Activated T-helper 9 cell treated with anti-CD3 and anti-CD28 coated beads, Interleukin-2, amount 50 U/mL, for 16 hours (primary cell): ENCODE measurements around the gene ADI1.
"Not testable (repeated sequence)": the region's sequence is repeated elsewhere in the genome, so short reads cannot be mapped to it uniquely, and the experiment has no call there.

Source experiments
- DNase-seq: peaks from one replicate; pipeline ENCODE4 v3.0.0-alpha.2; 2020; ENCODE audit warnings: low read depth

ADI1 gene

GRCh38 chr2:3493615-3494007 is 25.7 kb downstream of the ADI1 start:
- no peak for DNase-seq

DNA sequence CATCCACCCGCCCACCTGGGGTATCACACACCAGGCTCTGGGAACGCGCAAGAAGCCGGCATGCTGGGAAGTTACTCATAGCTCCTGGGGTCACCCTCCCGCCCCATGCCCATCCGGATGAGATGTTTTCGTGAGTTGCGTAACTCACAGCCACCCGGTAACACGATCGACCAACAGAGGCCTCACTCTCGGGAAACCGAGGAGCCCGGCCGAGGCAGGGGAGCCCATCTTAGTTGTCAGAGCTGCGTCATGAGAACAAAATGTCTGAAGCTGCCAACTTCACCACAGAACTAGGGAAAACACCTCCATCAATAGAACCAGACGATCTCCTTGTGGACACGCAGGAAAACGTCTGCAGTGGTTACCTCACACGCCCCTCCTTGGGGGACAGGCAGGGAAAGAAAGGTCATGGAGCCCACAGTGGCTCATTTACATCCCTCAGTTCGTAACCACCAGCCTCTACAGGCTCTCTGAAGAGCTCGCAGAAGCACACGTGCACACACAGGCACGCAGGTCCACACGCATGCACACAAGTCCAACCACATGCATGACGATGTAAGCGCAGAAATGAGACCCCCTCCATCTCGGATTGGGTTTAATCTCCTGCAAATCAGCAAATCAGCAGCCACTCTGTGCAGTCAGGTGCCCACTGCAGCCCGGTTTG is 26.2 kb downstream of the ADI1 start:
- no peak for DNase-seq

DNA sequence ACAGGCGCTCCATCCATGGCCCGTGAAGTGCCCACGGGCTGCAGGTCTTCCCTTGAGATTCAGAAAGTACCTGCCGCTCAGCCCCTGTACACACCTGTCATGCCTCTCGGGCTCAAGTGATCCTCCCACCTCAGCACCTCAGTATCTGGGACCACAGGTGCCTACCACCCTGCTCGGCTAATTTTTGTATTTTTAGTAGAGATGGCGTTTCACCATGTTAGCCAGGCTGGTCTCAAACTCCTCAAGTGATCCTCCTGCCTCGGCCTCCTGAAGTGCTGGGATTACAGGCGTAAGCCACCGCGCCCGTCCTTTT is 26.9 kb downstream of the ADI1 start:
- DNase-seq: not testable (repeated sequence)

GRCh38 chr2:3491716-3492474 is 27.4 kb downstream of the ADI1 start:
- no peak for DNase-seq

DNA sequence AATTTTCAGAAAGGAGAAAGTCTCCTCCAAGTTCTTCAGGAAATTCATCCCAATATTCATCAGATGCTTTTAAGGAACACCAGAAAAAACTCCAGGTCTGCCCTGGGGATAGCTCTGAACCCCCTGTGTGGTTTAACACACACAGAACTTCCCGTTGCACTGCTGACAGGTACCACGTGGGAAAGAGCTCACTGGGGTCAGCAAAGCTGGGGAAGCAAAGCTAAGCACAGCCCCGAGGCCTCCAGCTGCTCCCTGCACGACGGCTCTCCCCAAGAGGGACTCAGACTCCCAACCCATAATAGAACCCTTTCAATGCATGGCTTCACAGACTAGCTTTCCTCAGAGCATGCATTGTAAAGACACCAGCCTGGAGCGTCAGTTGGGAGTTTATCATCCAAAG is 28.0 kb downstream of the ADI1 start:
- DNase-seq: no peak

- no peak for DNase-seq
Measured at GRCh38 chr2:3490191-3491170, 28.9 kb downstream of the ADI1 start.

DNA sequence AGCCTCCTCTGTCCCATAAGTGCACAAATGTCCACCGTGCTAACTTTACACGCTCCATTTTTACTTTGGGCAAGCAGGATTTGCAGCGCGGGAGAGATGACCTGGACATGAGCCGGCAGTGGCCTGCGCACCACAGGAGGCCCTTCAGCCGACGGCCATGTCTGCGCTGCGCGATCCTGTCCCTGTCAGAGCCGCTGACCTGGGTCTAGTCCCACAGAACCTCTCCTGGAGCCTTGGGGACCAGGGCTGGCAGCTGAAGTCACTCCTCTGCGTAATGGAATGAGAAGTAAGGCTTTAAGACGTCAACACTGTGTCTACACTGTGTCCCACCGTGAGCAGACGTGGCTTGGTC is 29.6 kb downstream of the ADI1 start:
- DNase-seq: no peak

- DNase-seq: no peak
Measured at GRCh38 chr2:3488855-3489763, 30.2 kb downstream of the ADI1 start.

- no peak for DNase-seq
Measured at GRCh38 chr2:3488061-3488531, 31.2 kb downstream of the ADI1 start.

- no peak for DNase-seq
Measured at GRCh38 chr2:3487432-3487831, 31.9 kb downstream of the ADI1 start.

DNA sequence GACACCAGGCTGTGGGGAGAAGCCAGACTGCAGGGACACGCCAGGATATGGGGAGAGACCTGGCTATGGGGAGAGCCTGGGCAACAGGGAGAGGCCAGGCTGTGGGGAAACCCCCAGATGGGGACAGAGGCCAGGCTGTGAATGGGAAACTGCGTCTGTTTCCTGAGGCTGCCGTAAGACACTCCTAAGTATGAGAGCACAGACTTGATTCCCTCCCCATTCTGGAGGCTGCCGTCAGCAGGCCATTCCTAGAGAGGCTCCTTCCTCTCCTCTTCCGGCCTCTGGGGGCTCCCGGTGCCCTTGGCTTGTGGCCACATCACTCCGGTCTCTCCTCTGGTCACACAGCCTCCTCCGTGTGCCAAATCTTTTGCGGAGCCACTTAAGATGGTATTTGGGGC is 32.3 kb downstream of the ADI1 start:
- no peak for DNase-seq

DNA sequence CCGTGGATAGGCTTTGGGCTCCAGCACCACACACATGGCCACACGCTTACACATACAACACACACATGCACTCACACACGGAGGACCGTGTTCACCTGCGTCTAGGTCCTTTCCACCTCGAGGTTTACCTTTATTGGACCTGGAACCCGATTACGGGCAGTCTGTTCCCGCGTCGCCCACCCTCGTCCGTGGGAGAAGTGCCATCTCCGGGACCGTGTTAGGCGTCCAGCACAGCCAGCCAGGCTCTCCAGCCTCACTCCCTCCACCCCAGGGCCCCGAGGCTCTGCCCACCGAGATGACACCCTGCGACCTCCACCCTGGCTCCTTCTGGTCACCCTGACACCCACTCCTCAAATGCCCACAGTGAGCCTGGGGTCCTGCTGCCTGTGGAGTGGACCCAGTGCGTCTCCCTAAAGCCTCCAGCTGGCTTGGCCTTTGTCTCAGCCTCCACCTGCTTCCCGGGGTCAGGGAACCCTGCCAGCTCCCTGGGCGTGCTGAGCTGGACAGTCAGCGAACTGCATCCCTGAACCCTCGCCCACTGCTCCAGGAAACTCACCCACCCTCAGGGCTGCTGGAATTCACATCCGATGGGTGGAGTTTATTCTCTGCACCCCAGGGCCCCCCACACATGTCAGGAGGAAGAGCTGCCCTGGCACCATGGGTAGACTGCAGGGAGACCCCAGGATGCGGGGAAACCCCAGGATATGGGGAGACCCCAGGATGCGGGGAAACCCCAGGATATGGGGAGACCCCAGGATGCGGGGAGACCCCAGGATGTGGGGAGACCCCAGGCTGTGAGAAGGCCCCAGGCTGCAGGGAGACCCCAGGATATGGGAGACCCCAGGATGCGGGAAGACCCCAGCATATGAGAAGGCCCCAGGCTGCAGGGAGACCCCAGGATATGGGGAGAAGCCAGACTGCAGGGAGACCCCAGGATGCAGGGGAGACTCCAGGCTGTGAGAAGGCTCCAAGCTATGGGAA is 33.0 kb downstream of the ADI1 start:
- DNase-seq: no peak

DNA sequence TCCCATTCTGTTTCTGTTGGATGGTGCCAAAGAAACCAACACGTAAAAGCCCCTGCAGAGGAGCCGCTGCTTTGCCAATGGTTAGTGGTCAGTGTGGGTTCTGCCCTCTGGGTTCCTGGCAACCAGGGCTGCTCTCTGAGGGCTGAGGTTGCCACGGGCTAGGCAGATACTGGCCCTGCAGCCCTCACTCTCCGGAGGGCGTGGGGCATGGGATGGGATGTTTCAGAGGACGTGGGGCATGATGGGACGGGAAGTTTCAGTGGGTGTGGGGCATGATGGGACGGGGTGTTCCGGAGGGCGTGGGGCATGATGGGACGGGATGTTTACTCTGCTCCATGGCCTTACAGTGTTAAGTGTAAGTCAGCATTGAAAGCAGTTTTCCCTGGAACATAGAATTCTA is 34.2 kb downstream of the ADI1 start:
- no peak for DNase-seq

- DNase-seq: no peak
Measured at GRCh38 chr2:3483986-3484960, 35.1 kb downstream of the ADI1 start.

- no peak for DNase-seq
Measured at GRCh38 chr2:3483227-3483985, 35.9 kb downstream of the ADI1 start.

GRCh38 chr2:3482363-3482821 is 36.9 kb downstream of the ADI1 start:
- no peak for DNase-seq

- no peak for DNase-seq
Measured at GRCh38 chr2:3481736-3482362, 37.5 kb downstream of the ADI1 start.

- DNase-seq: no peak
Measured at GRCh38 chr2:3481011-3481400, 38.3 kb downstream of the ADI1 start.
